Measurements from ENCODE around the gene ADAMTS12. TPM values are rescaled to one million over a fixed set of nuclear protein-coding genes. Genes with fewer than 3 reads are reported as not detected.
A peak's percentile ranks its signal among the peaks of the same experiment; 100 is the strongest.

Gene ADAMTS12
- total RNA-seq, 2 donors from 2014 or later, result 0.43 to 1.7 TPM

- Histone ChIP-seq H3K9me3 (no peaks in the 10 kb centered on the region), H3K36me3 (no peaks in the 10 kb centered on the region), H3K27me3 (no peaks in the 10 kb centered on the region), H3K4me3 (no peak overlapping the region), H3K27ac (no peak overlapping the region), H3K4me1 (peaks cover 0 to 7% of the 10 kb centered on the region in 2 donors)
- TF ChIP-seq CTCF (IDR thresholded peaks at IDR 0.05), result no peak
- no peak for DNase-seq (ENCODE audit: low spot score)
Measured at GRCh38 chr5:33721491-33722200, 170.1 kb downstream of the ADAMTS12 start.

GRCh38 chr5:33720176-33720575 is 171.6 kb downstream of the ADAMTS12 start:
- H3K36me3 ChIP-seq, result no peaks in the 10 kb centered on the region
- no peaks in the 10 kb centered on the region for H3K27me3 ChIP-seq
- H3K4me3 ChIP-seq, result no peak overlapping the region
- no peak for TF ChIP-seq CTCF (IDR thresholded peaks at IDR 0.05)
- no peak overlapping the region for H3K27ac ChIP-seq
- DNase-seq (ENCODE audit: low spot score), result no peak
- peaks cover 0 to 5% of the 10 kb centered on the region in 2 donors for H3K9me3 ChIP-seq
- H3K4me1 ChIP-seq, result peaks cover 0 to 7% of the 10 kb centered on the region in 2 donors

- H3K27me3 ChIP-seq, result no peaks in the 10 kb centered on the region
- H3K9me3 ChIP-seq, result peaks cover 0 to 5% of the 10 kb centered on the region in 2 donors
- H3K4me1 ChIP-seq, result peaks cover 0 to 7% of the 10 kb centered on the region in 2 donors
- H3K36me3 ChIP-seq, result no peaks in the 10 kb centered on the region
- H3K4me3 ChIP-seq, result no peak overlapping the region
- no peak overlapping the region for H3K27ac ChIP-seq
- no peak for TF ChIP-seq CTCF (IDR thresholded peaks at IDR 0.05)
- DNase-seq (ENCODE audit: low spot score), result no peak
Measured at GRCh38 chr5:33719769-33720168, 172.0 kb downstream of the ADAMTS12 start.

GRCh38 chr5:33715661-33716060 is 176.1 kb downstream of the ADAMTS12 start:
- no peak overlapping the region for H3K27ac ChIP-seq
- no peak overlapping the region for H3K4me3 ChIP-seq
- no peaks in the 10 kb centered on the region for H3K4me1 ChIP-seq
- peaks cover 0 to 7% of the 10 kb centered on the region in 2 donors for H3K9me3 ChIP-seq
- no peak for TF ChIP-seq CTCF (IDR thresholded peaks at IDR 0.05)
- no peak for DNase-seq (ENCODE audit: low spot score)
- H3K36me3 ChIP-seq, result no peaks in the 10 kb centered on the region
- no peaks in the 10 kb centered on the region for H3K27me3 ChIP-seq

GRCh38 chr5:33713136-33713765 is 178.5 kb downstream of the ADAMTS12 start:
- no peaks in the 10 kb centered on the region for H3K27me3 ChIP-seq
- no peaks in the 10 kb centered on the region for H3K36me3 ChIP-seq
- no peak for TF ChIP-seq CTCF (IDR thresholded peaks at IDR 0.05)
- H3K4me1 ChIP-seq, result no peaks in the 10 kb centered on the region
- H3K9me3 ChIP-seq, result peaks cover 0 to 7% of the 10 kb centered on the region in 2 donors
- no peak overlapping the region for H3K4me3 ChIP-seq
- H3K27ac ChIP-seq, result peak overlapping the region in 1 of 2 donors; percentile 32
- no peak for DNase-seq (ENCODE audit: low spot score)
